WTC11 (cell line): ENCODE data around the gene CPXM2.

Experiments
- ATF1 ChIP-seq: sonication (generic); formaldehyde crosslinking; IDR thresholded peaks from 2 replicates; pipeline ENCODE4 v1.8.1; 2023; ENCODE audit warnings: mild to moderate bottlenecking, moderate library complexity, missing genetic modification reagents
- TCF7 ChIP-seq: sonication (generic); formaldehyde crosslinking; IDR thresholded peaks from 2 replicates; pipeline ENCODE4 v1.8.0; 2022; ENCODE audit warnings: mild to moderate bottlenecking, low read depth, missing genetic modification reagents, moderate library complexity
- TF ChIP-seq, protein P1 (sequence below): fragments of 200-600 bp; IDR thresholded peaks from 2 replicates; pipeline ENCODE4 v1.8.0; 2022; ENCODE audit warnings: antibody characterized with exemption
- TF ChIP-seq, protein P2 (sequence below): fragments of 250-450 bp; sonication (Bioruptor Pico); IDR thresholded peaks from 2 replicates; pipeline ENCODE4 v2.1.2; 2022; ENCODE audit warnings: mild to moderate bottlenecking, moderate library complexity
- TF ChIP-seq, protein P3 (sequence below): sonication (generic); formaldehyde crosslinking; conservative IDR thresholded peaks from 2 replicates; pipeline ENCODE4 v1.8.1; 2022; ENCODE audit warnings: mild to moderate bottlenecking, missing genetic modification reagents

DNA sequence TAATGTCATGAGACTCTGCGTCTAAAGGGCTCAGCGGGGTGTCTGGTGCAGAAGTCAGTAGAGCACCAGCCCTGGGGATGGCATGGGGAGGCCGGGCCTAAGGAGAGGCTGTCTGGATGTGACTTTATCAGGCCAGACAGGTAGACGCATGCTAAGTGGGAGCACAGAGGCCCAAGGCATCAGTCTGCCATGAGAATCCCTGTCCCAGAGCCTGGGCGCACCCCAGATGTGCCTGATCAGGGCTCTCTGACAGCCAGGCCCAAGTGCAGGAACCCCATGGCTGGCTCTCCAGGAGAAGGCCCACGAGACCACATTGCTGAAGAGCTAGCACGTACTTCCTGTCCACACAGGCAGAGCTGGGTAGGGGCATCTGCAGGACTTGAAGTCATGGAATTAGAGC, 48.0 kb upstream of the CPXM2 start:
- TF ChIP-seq, protein P1, sequence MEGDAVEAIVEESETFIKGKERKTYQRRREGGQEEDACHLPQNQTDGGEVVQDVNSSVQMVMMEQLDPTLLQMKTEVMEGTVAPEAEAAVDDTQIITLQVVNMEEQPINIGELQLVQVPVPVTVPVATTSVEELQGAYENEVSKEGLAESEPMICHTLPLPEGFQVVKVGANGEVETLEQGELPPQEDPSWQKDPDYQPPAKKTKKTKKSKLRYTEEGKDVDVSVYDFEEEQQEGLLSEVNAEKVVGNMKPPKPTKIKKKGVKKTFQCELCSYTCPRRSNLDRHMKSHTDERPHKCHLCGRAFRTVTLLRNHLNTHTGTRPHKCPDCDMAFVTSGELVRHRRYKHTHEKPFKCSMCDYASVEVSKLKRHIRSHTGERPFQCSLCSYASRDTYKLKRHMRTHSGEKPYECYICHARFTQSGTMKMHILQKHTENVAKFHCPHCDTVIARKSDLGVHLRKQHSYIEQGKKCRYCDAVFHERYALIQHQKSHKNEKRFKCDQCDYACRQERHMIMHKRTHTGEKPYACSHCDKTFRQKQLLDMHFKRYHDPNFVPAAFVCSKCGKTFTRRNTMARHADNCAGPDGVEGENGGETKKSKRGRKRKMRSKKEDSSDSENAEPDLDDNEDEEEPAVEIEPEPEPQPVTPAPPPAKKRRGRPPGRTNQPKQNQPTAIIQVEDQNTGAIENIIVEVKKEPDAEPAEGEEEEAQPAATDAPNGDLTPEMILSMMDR, result no peak
- TF ChIP-seq ATF1 (CRISPR knock-in tag), result no peak
- TF ChIP-seq, protein P2, sequence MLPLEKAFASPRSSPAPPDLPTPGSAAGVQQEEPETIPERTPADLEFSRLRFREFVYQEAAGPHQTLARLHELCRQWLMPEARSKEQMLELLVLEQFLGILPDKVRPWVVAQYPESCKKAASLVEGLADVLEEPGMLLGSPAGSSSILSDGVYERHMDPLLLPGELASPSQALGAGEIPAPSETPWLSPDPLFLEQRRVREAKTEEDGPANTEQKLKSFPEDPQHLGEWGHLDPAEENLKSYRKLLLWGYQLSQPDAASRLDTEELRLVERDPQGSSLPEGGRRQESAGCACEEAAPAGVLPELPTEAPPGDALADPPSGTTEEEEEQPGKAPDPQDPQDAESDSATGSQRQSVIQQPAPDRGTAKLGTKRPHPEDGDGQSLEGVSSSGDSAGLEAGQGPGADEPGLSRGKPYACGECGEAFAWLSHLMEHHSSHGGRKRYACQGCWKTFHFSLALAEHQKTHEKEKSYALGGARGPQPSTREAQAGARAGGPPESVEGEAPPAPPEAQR, result no peak
- no peak for TF ChIP-seq TCF7 (CRISPR knock-in tag)
- TF ChIP-seq, protein P3, sequence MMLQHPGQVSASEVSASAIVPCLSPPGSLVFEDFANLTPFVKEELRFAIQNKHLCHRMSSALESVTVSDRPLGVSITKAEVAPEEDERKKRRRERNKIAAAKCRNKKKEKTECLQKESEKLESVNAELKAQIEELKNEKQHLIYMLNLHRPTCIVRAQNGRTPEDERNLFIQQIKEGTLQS (CRISPR knock-in tag), result no peak
